HepG2 (cell line): ENCODE results near the gene LAG3. TPM values are rescaled to one million over a fixed set of nuclear protein-coding genes. Genes with fewer than 3 reads are reported as not detected.

Experiments used
- CBX1 ChIP-seq: IDR thresholded peaks from one replicate; pipeline ENCODE4 v1.6.1; 2016; ENCODE audit warnings: antibody characterized with exemption, low read depth
- GLI4 ChIP-seq: sonication (generic); formaldehyde crosslinking; IDR thresholded peaks from 2 replicates; pipeline ENCODE4 v1.5.1; 2020; ENCODE audit warnings: missing genetic modification reagents, mild to moderate bottlenecking, moderate library complexity, borderline replicate concordance
- NFYB ChIP-seq: sonication (generic); formaldehyde crosslinking; IDR thresholded peaks from 2 replicates; pipeline ENCODE4 v1.4.0; 2020; ENCODE audit warnings: missing genetic modification reagents
- NKX3-1 ChIP-seq: sonication (generic); formaldehyde crosslinking; IDR thresholded peaks from 2 replicates; pipeline ENCODE4 v1.5.0; 2020; ENCODE audit warnings: missing genetic modification reagents
- RFX5 ChIP-seq: IDR thresholded peaks from 2 replicates; pipeline ENCODE4 v1.6.1; 2011; ENCODE audit warnings: low read depth, low read length, improper control_type of control experiment
- SIN3B ChIP-seq: fragments of 150-350 bp; IDR thresholded peaks from 2 replicates; pipeline ENCODE4 v1.6.1; 2014; ENCODE audit warnings: low read length
- ZEB1 ChIP-seq: IDR thresholded peaks from 2 replicates; pipeline ENCODE4 v1.6.1; 2012; ENCODE audit warnings: mild to moderate bottlenecking, low read depth, inconsistent platforms; ENCODE audit not compliant: insufficient replicate concordance
- ZFAT ChIP-seq: sonication (generic); formaldehyde crosslinking; conservative IDR thresholded peaks from 2 replicates; pipeline ENCODE4 v1.8.1; 2023; ENCODE audit warnings: missing genetic modification reagents, inconsistent platforms
- ZIK1 ChIP-seq: sonication (generic); formaldehyde crosslinking; IDR thresholded peaks from 2 replicates; pipeline ENCODE4 v1.5.0; 2020; ENCODE audit warnings: mild to moderate bottlenecking, low read depth, missing genetic modification reagents, borderline replicate concordance
- ZNF496 ChIP-seq: sonication (generic); formaldehyde crosslinking; IDR thresholded peaks from 2 replicates; pipeline ENCODE4 v1.8.1; 2023; ENCODE audit warnings: mild to moderate bottlenecking, moderate library complexity, missing genetic modification reagents; ENCODE audit not compliant: insufficient replicate concordance
- ZSCAN29 ChIP-seq: sonication (generic); formaldehyde crosslinking; conservative IDR thresholded peaks from 2 replicates; pipeline ENCODE4 v1.4.0; 2020; ENCODE audit warnings: mild to moderate bottlenecking, missing genetic modification reagents
- polyA plus RNA-seq, 8 experiments: library from polyadenylated mRNA; depleted of rRNA in 3 of 8; stranded (reverse) in 7 of 8; unstranded in 1 of 8; fragments of >200 nt; fragmentation: Illumina TruSeq in 4 of 8; extraction: Trizol in 4 of 8; gene quantifications; 2 replicates each; pipeline versions ENCODE4 v1.2.1 to v1.2.3, GENCODE V29; 2011 to 2016; ENCODE audit warnings: low read depth in 4 of 8, missing spikeins in 1 of 8, mixed read lengths in 1 of 8; ENCODE audit not compliant: insufficient read depth in 1 of 8
- total RNA-seq, 5 experiments: library from RNA; depleted of rRNA; stranded (reverse); fragments of >200 nt; fragmentation: Illumina TruSeq; extraction: Trizol; gene quantifications; 2 replicates each; pipeline ENCODE4 v1.2.3, GENCODE V29; 2016; ENCODE audit warnings: low read depth in 1 of 5
- TF ChIP-seq, protein P1 (sequence below): sonication (generic); formaldehyde crosslinking; IDR thresholded peaks from 2 replicates; pipeline ENCODE4 v1.8.0; 2022; ENCODE audit warnings: mild to moderate bottlenecking, missing genetic modification reagents; ENCODE audit not compliant: insufficient replicate concordance
- TF ChIP-seq, protein P2 (sequence below), 2 experiments: sonication (generic) in 1 of 2; formaldehyde crosslinking in 1 of 2; IDR thresholded peaks; 2 replicates each; pipeline versions ENCODE4 v1.4.0 to v1.6.1; 2016 to 2020; ENCODE audit warnings: borderline replicate concordance in 1 of 2, low read depth in 1 of 2, mild to moderate bottlenecking in 1 of 2, missing genetic modification reagents in 1 of 2
- TF ChIP-seq, protein P3 (sequence below): sonication (generic); formaldehyde crosslinking; IDR thresholded peaks from 2 replicates; pipeline ENCODE4 v1.8.1; 2023; ENCODE audit warnings: mild to moderate bottlenecking, missing genetic modification reagents, borderline replicate concordance
- TF ChIP-seq, protein P4 (sequence below): IDR thresholded peaks from 2 replicates; pipeline ENCODE4 v1.6.1; 2016; ENCODE audit warnings: missing biosample characterization, missing genetic modification reagents, low read depth

The LAG3 gene
- total and polyA plus RNA-seq, 2 of the 13 experiments (the other 11 are each of a cell fraction or from before 2014, with no cell fraction given), result 0.11 to 0.26 TPM

DNA sequence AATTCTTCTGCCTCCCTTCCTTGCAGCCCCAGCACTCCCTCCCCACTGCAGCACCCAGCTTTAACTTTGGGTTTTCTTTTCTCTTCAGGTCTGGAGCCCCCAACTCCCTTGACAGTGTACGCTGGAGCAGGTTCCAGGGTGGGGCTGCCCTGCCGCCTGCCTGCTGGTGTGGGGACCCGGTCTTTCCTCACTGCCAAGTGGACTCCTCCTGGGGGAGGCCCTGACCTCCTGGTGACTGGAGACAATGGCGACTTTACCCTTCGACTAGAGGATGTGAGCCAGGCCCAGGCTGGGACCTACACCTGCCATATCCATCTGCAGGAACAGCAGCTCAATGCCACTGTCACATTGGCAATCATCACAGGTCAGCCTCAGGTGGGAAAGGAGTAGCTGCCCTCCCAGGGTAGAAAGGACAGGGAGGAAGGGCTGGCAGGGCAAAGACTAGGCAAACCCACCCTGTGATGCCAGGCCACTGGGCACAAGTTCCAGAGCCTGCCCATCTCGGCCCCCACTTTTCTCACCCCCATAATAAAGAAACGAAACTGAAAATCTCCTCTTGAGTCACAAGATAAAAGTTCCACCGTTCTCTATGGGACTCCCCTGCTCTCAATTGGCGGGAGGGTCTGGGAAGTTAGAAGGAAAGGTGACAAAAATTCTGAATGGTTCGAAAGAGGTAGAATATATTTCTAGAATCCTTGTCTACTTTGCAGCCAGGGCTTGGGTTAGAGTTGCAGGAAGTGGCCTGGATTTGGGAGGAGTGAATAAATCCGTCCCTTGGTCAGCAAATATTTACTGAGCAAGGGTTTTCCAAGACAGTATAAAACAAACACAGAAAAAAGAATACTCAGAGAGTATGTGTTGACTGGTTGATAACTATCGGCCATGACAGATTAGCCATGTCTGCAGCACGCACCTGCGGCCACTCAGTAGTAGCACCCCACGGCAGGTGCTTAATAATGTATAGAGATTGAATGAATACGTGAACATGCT, 3.2 kb downstream of the LAG3 start (continued):
- peak; percentile 69; the same call in 1 of the 2 replicates for TF ChIP-seq NKX3-1 (CRISPR knock-in tag)
- TF ChIP-seq, protein P1, sequence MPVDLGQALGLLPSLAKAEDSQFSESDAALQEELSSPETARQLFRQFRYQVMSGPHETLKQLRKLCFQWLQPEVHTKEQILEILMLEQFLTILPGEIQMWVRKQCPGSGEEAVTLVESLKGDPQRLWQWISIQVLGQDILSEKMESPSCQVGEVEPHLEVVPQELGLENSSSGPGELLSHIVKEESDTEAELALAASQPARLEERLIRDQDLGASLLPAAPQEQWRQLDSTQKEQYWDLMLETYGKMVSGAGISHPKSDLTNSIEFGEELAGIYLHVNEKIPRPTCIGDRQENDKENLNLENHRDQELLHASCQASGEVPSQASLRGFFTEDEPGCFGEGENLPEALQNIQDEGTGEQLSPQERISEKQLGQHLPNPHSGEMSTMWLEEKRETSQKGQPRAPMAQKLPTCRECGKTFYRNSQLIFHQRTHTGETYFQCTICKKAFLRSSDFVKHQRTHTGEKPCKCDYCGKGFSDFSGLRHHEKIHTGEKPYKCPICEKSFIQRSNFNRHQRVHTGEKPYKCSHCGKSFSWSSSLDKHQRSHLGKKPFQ (CRISPR knock-in tag), result no peak
- no peak for TF ChIP-seq GLI4 (CRISPR knock-in tag)
- TF ChIP-seq SIN3B, result no peak
- TF ChIP-seq, protein P2, sequence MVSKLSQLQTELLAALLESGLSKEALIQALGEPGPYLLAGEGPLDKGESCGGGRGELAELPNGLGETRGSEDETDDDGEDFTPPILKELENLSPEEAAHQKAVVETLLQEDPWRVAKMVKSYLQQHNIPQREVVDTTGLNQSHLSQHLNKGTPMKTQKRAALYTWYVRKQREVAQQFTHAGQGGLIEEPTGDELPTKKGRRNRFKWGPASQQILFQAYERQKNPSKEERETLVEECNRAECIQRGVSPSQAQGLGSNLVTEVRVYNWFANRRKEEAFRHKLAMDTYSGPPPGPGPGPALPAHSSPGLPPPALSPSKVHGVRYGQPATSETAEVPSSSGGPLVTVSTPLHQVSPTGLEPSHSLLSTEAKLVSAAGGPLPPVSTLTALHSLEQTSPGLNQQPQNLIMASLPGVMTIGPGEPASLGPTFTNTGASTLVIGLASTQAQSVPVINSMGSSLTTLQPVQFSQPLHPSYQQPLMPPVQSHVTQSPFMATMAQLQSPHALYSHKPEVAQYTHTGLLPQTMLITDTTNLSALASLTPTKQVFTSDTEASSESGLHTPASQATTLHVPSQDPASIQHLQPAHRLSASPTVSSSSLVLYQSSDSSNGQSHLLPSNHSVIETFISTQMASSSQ (IDR thresholded peaks at IDR 0.05; ENCODE audit: low read depth), result peak; percentile 55
- TF ChIP-seq, protein P2 (CRISPR knock-in tag; IDR thresholded peaks at IDR 0.05; ENCODE audit: borderline replicate concordance), result peak; percentile 24; the same call in 1 of the 2 replicates
- 0 out of 2 replicates have a peak, but pooled peaks have one; percentile 31 for TF ChIP-seq ZSCAN29 (CRISPR knock-in tag)
- TF ChIP-seq, protein P3, sequence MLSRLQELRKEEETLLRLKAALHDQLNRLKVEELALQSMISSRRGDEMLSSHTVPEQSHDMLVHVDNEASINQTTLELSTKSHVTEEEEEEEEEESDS (CRISPR knock-in tag), result no peak
- no peak for TF ChIP-seq NFYB (CRISPR knock-in tag)
- no peak for TF ChIP-seq ZFAT (CRISPR knock-in tag)
- TF ChIP-seq ZNF496 (CRISPR knock-in tag), result no peak
- no peak for TF ChIP-seq ZIK1
- TF ChIP-seq RFX5, result no peak
- TF ChIP-seq, protein P4, sequence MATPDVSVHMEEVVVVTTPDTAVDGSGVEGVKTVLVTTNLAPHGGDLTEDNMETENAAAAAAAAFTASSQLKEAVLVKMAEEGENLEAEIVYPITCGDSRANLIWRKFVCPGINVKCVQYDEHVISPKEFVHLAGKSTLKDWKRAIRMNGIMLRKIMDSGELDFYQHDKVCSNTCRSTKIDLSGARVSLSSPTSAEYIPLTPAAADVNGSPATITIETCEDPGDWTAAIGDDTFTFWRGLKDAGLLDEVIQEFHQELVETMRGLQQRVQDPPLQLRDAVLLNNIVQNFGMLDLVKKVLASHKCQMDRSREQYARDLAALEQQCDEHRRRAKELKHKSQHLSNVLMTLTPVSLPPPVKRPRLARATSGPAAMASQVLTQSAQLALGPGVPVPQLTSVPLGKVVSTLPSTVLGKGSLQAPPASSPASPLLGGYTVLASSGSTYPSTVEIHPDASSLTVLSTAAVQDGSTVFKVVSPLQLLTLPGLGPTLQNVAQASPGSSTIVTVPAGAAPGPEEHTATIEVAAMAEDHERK (CRISPR knock-in tag), result no peak
- peak; percentile 58 for TF ChIP-seq ZEB1
- no peak for TF ChIP-seq CBX1
